AG09309 (cell line): ENCODE measurements around the gene SYT7.

ENCODE experiments used
- DNase-seq: peaks from one replicate; pipeline ENCODE4 v3.0.0-alpha.2; 2010; ENCODE audit warnings: low read depth
- H3K4me3 ChIP-seq: 2 replicates; pipeline ENCODE4 v1.5.1; 2011; ENCODE audit warnings: mild to moderate bottlenecking, low read depth, low read length, moderate library complexity; ENCODE audit not compliant: control insufficient read depth
- TF ChIP-seq, protein P1 (sequence below): IDR thresholded peaks from 2 replicates; pipeline ENCODE4 v1.5.1; 2011; ENCODE audit warnings: mild to moderate bottlenecking, low read depth, low read length, inconsistent platforms; ENCODE audit not compliant: insufficient read depth, control insufficient read depth; ENCODE audit errors: missing control alignments

The SYT7 gene

DNA sequence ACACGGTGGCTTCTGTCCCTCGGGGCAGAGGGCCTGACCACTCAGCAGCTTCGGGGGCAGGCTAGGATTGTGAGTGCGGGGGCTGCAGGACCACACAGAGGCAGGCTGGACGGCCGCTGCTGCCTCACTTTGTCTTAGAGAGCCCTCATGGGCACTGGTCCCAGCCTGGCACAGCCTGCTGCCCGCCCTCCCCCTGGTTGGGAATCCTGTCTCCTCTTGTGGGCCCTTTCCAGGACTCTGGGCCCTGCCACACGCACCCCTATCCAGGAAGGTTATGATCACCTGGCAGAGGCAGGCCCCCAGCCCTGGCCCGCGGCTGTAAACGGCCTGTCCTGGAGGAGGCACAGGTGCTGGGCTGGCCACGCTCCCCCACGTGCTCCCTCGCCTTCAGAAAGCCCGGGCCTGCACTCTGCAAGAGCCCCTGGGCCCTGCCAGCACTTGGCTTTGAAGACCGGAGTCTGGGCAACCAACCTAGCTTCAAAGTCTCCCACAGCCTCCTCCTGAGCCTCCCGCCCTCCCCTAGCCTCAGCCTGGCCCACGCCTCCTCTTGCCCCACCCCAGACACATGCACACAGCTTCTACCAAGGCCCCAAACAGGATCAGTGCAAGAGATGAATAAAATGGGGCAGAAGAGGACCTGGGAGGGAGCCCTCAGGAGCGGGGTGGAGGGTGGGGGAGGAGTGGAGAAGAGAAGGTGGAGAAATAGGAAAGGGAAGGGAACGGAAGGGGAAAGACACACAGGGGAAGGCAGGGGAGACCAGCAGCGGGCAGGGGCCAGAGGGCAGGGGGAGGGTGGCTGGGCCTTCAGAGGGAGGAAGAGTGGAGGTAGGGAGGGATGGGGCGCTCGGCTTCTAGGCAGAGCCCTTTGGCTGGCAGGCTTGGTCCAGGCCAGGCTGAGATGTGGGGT, 31.0 kb downstream of the SYT7 start:
- TF ChIP-seq, protein P1, sequence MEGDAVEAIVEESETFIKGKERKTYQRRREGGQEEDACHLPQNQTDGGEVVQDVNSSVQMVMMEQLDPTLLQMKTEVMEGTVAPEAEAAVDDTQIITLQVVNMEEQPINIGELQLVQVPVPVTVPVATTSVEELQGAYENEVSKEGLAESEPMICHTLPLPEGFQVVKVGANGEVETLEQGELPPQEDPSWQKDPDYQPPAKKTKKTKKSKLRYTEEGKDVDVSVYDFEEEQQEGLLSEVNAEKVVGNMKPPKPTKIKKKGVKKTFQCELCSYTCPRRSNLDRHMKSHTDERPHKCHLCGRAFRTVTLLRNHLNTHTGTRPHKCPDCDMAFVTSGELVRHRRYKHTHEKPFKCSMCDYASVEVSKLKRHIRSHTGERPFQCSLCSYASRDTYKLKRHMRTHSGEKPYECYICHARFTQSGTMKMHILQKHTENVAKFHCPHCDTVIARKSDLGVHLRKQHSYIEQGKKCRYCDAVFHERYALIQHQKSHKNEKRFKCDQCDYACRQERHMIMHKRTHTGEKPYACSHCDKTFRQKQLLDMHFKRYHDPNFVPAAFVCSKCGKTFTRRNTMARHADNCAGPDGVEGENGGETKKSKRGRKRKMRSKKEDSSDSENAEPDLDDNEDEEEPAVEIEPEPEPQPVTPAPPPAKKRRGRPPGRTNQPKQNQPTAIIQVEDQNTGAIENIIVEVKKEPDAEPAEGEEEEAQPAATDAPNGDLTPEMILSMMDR = no peak
- H3K4me3 ChIP-seq = no peak overlapping the region
- DNase-seq = no peak

DNA sequence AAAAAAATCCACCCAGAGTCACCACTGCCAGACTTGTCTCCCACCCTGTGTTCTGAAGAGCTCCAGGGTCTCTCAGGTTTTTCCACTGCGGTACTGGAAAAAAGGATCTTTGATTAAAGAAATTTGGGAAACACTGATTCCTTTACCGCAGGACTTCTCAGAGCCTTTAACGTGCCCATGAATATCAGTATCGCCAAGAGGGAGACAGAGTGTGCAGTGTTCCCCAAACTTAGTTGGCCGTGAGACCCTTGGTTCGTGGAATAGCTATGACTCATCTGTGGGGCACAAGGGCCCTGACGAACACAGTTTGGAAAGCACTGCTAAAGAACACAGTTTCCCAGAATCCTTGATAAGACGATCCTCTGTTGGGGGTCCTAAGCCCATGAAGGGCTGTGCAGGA, 31.7 kb downstream of the SYT7 start:
- no peak overlapping the region for H3K4me3 ChIP-seq
- DNase-seq = no peak
- TF ChIP-seq, protein P1 = no peak

DNA sequence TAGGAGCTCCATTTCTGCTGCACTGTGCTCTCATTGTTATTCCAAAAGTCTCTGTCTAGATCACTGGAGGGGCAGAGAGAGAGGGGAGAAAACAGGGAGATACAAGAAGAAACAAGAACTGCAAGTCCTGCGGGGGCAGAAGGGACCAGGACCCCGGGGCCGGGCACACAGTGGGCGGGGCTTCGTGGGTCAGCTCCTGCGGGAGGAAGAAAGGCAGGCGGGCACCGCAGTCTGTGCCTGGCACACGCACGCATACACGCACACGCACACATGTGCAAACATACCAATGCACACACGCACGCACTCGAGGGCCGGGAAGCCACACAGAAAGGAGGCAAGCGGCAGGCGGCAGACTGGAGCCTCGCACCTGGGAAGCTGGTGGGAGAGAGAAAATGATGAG, 33.6 kb downstream of the SYT7 start:
- TF ChIP-seq, protein P1 = no peak
- H3K4me3 ChIP-seq = no peak overlapping the region
- DNase-seq = no peak

DNA sequence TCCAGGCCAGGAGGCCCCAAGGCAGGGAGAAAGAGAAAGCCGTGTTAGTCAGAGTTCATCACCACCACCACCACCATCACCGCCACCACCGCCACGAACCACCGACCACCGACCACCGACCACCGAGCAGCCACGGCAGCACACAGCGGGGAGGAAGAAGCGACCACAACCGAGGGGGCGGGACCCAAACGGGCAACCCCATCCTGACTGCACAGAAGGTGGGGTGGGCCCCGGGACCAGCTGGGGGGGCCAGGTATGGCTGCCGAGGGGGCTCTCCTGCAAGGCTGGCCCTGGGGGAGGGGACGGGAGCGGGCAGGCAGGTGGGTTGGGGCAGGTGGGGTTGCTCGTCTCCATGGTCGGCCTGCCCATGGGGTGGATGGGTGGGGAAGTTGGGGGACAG, 34.2 kb downstream of the SYT7 start:
- DNase-seq = no peak

DNA sequence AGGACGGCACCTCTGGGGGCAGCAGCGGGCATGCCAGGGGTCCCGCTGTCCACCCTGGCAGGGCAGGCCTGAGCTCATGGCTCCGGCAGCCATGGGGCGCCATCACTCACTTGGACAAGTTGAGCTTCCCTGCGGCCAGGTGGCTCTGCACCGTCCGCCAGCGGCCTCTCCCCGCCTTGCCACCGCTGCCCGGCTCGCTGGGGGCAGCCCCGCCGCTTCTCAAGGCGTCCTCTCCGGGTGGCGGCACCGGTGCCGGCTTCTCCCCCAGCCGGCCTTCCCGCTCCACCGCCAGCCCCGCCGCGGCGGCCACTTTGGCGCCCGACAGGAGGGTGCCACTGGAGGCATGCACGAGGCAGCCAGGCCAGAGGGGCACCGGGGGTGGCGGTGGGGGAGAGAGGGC, 35.0 kb downstream of the SYT7 start:
- TF ChIP-seq, protein P1 = no peak
- no peak for DNase-seq
- H3K4me3 ChIP-seq = no peak overlapping the region

More for the DNA sequence above, 34.2 kb downstream of the SYT7 start:
- no peak overlapping the region for H3K4me3 ChIP-seq
- TF ChIP-seq, protein P1 = no peak

DNA sequence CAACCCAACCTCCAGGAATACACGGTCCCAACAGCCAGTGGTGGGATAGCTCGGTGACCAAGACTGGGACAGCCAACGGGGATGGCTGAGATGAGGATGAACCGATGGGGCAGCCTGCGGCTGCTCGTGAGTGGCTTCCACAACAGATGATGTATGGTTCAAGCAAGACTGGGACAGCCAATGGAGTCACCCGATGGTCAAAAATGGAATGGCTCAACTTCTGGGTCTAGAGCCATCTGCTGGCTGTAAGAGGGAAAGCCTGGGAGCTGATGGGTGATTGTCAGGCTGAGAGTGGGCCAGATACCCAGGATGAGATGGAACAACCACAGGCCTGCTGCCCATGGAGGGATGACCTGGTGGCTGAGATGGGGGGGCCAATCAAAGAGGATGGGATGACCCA, 35.5 kb downstream of the SYT7 start:
- no peak for DNase-seq
- no peak overlapping the region for H3K4me3 ChIP-seq
- TF ChIP-seq, protein P1 = peak; percentile 42

DNA sequence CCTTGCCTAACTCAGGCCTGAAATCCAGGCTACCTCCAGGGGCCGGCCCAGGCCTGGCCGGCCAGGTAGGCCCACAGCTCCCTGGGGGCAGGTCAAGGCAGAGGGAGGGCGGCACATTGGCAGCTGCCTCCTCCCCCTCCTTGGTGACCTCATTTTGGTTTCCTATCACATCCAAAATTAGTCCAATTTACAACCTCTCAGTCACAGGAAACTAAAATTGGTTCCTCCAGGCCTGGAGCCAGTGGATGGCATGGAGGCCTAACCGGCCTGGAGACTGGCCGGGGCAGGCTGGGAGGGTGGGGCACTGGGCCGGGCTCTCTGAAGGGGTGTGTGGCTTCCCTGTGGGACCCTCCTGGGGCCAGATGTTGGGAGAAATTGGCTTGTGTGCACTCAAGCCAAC, 36.4 kb downstream of the SYT7 start:
- no peak overlapping the region for H3K4me3 ChIP-seq
- TF ChIP-seq, protein P1 = no peak
- DNase-seq = no peak
